Measurements from ENCODE around the gene HIF3A. TPM values are rescaled to one million over a fixed set of nuclear protein-coding genes. Genes with fewer than 3 reads are reported as not detected.
A peak's percentile ranks its signal among the peaks of the same experiment; 100 is the strongest.

The HIF3A gene
- total RNA-seq, 6 experiments from 2014 or later = 0.14 to 3.3 (median 2.1) TPM

GRCh38 chr19:46368116-46368515 is 71.3 kb downstream of the HIF3A start:
- peaks cover 29% of the 10 kb centered on the region for H3K4me1 Mint-ChIP-seq (ENCODE audit: low read depth)

DNA sequence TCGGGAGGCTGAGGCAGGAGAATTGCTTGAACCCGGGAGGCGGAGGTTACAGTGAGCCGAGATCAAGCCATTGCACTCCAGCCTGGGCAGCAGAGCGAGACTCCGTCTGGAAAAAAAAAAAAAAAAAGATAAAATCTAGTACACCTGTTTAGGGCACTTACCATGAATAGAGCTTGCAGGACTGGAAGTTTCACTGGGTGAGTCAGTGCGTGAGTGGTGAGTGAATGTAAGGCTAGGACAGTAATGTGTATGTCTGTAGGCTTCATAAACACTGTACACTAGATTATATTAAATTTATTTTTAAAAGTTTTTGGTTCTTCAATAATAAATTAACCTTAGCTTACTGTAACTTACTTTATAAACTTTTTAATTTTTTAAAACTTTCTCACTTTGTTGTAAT is 73.0 kb downstream of the HIF3A start:
- Mint-ChIP-seq H3K4me1 (ENCODE audit: low read depth) (peaks cover 43% of the 10 kb centered on the region), H3K36me3 (ENCODE audit: low read depth) (peaks cover 8% of the 10 kb centered on the region; the same call in 1 of the 2 replicates), H3K27ac (no peak overlapping the region), H3K27me3 (ENCODE audit: insufficient read depth) (no peaks in the 10 kb centered on the region), H3K9me3 (no peaks in the 10 kb centered on the region), H3K4me3 (no peak overlapping the region)
- no peak for TF ChIP-seq CTCF (IDR thresholded peaks at IDR 0.05)
- no peak for DNase-seq

More at GRCh38 chr19:46368116-46368515, 71.3 kb downstream of the HIF3A start:
- peaks cover 19% of the 10 kb centered on the region for H3K36me3 Mint-ChIP-seq (ENCODE audit: low read depth)
- H3K9me3 Mint-ChIP-seq = no peaks in the 10 kb centered on the region
- no peaks in the 10 kb centered on the region; the same call in 1 of the 2 replicates for H3K27me3 Mint-ChIP-seq (ENCODE audit: insufficient read depth)
- H3K4me3 Mint-ChIP-seq = no peak overlapping the region
- no peak for DNase-seq
- H3K27ac Mint-ChIP-seq = no peak overlapping the region
- no peak for TF ChIP-seq CTCF (IDR thresholded peaks at IDR 0.05)

- DNase-seq = no peak
- Mint-ChIP-seq H3K4me1 (ENCODE audit: low read depth) (peaks cover 42% of the 10 kb centered on the region), H3K9me3 (no peaks in the 10 kb centered on the region), H3K27me3 (ENCODE audit: insufficient read depth) (no peaks in the 10 kb centered on the region), H3K27ac (peak overlapping the region; percentile 85), H3K36me3 (ENCODE audit: low read depth) (peaks cover 8% of the 10 kb centered on the region), H3K4me3 (no peak overlapping the region)
- TF ChIP-seq CTCF (IDR thresholded peaks at IDR 0.05) = no peak
These were observed 74.6 kb downstream of the HIF3A start for GRCh38 chr19:46371371-46371901.

GRCh38 chr19:46372901-46373490 is 76.2 kb downstream of the HIF3A start:
- H3K27me3 Mint-ChIP-seq (ENCODE audit: insufficient read depth) = no peaks in the 10 kb centered on the region
- peak overlapping the region; percentile 85 for H3K27ac Mint-ChIP-seq
- TF ChIP-seq CTCF (IDR thresholded peaks at IDR 0.05) = peak; percentile 70
- no peak for DNase-seq
- H3K4me3 Mint-ChIP-seq = no peak overlapping the region
- peaks cover 18% of the 10 kb centered on the region for H3K36me3 Mint-ChIP-seq (ENCODE audit: low read depth)
- H3K4me1 Mint-ChIP-seq (ENCODE audit: low read depth) = peaks cover 57% of the 10 kb centered on the region
- no peaks in the 10 kb centered on the region for H3K9me3 Mint-ChIP-seq

DNA sequence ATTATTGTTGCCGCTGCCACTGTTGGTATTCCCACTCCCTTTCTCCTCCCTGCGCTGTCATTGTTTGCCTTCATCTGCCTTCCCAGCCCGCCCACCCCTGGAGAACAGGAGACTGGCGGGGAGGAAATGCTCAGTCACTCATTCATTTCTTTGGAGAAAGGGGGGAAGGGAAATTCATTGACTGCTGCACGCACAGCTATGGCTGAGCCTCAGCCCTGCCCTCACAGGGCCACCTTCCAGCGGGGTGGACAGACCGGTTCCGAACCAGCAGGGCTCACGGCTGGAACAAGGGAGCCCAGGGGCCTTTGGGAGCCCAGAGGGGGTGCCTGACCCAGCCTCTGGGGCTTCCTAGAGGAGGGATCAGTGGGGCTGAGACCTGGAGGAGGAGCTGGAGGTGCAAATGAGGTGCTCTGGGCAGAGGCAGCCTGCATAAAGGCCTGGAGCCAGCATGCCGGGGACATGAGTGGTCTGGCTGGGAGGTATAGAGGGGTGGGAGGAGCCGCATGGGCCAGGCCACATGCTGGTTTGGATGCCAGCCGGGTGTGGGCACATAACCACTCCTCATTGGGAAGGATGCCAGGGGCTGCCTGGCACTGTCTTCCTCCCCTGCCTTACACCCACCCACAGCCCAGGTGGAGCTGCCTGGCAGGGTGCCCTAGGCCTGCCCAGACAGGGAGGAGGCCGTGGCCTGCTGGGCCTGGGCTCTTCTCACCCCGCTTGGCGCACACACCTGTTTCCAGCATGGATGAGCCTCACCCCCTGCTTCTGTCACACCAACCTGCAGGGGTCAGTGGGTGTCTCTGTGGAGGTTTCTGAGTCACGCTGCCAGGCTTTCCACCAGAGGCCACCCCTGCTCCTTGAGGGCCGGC is 76.9 kb downstream of the HIF3A start:
- peak overlapping the region; percentile 56 for H3K4me3 Mint-ChIP-seq
- peaks cover 19% of the 10 kb centered on the region for H3K36me3 Mint-ChIP-seq (ENCODE audit: low read depth)
- peak; percentile 32; the same call in 1 of the 2 replicates for TF ChIP-seq CTCF (IDR thresholded peaks at IDR 0.05)
- peak; percentile 56 for DNase-seq
- no peaks in the 10 kb centered on the region for H3K27me3 Mint-ChIP-seq (ENCODE audit: insufficient read depth)
- peaks cover 65% of the 10 kb centered on the region for H3K4me1 Mint-ChIP-seq (ENCODE audit: low read depth)
- peak overlapping the region; percentile 85 for H3K27ac Mint-ChIP-seq
- H3K9me3 Mint-ChIP-seq = no peaks in the 10 kb centered on the region
